ENCODE measurements around the gene NME4. TPM values are rescaled to one million over a fixed set of nuclear protein-coding genes. Genes with fewer than 3 reads are reported as not detected.

The NME4 gene
- polyA plus RNA-seq, 1 of the 3 experiments (the other 2 are of a cell fraction) = 509 TPM

DNA sequence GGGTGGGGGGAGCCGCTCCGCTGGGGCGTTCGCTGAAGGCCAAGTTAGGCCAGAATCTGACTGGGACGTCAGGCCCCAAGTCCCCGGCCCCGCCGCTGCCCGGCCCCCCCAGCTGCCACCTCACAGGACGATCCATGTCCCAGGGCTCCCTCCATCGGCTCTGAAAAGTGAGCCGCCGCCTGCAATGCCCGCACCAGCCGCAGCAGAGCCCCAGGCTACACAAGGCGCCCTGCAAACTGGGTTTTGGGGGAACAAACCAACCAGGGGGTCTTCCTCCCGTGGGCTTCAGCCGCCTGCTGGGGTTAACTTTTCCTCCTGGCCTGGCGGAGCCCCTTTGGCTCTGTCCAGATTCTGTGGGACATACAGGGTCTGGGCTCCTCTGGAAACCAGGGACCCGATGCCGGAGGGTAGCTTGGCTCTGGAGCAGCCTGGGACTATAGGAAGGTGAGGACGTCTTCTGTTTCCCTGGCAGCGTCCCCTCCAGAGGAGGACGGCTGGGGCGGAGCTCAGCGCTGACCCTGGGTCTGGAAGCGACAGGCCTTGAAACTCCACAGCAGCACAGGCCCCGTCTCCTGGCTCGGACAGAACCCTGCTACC, 835 bp downstream of the NME4 start:
- Histone ChIP-seq H3K9me2 (no peaks in the 10 kb centered on the region), H3K27ac (ENCODE audit: low read depth in 2 of 2, low read length in 1 of 2) (peak overlapping the region; percentile 62 to 71), H3K27me3 (ENCODE audit: insufficient read depth) (no peaks in the 10 kb centered on the region), H3F3A (replicated peaks; ENCODE audit: insufficient read depth) (peaks cover 52% of the 10 kb centered on the region), H3K4me1 (ENCODE audit: control insufficient read depth in 1 of 2, insufficient read depth in 2 of 2, low read depth in 1 of 2, low read length in 1 of 2) (peaks cover 7 to 16% of the 10 kb centered on the region in 2 experiments; a peak in 2 of 4 replicates), H3K36me3 (replicated peaks in 1 of 2; ENCODE audit: control insufficient read depth in 1 of 2, insufficient read depth in 2 of 2, low read length in 1 of 2) (peaks cover 0 to 17% of the 10 kb centered on the region in 2 experiments), H3K9me3 (no peaks in the 10 kb centered on the region), H3K79me2 (ENCODE audit: insufficient read depth) (peaks cover 12% of the 10 kb centered on the region), H4K20me1 (ENCODE audit: insufficient read depth) (0 out of 2 replicates have a peak, but pooled peaks cover 10% of the 10 kb centered on the region), H3K4me2 (peak overlapping the region; percentile 55; the same call in 1 of the 2 replicates), H2AFZ (ENCODE audit: low read depth) (no peak overlapping the region), H3K9ac (peak overlapping the region; percentile 15; the same call in 1 of the 2 replicates), H3K4me3 (ENCODE audit: low read depth in 2 of 2, low read length in 1 of 2) (peak overlapping the region in 1 of 2 experiments; percentile 28; a peak in 2 of 4 replicates)
- ChIA-PET CTCF (interaction anchor here (0.6 to 1.7 kb wide), 5 partner anchors 11 to 158 kb away, joined by 3 to 4 read pairs (median 4); no protein-coding TSS in a partner anchor), POLR2A (no interaction called here)
- 42% methylated on average over 10 of the region's 29 CpGs for WGBS (ENCODE audit: low lambda C conversion rate)
- DNase-seq = peak; percentile 81
- TF ChIP-seq, protein P1, sequence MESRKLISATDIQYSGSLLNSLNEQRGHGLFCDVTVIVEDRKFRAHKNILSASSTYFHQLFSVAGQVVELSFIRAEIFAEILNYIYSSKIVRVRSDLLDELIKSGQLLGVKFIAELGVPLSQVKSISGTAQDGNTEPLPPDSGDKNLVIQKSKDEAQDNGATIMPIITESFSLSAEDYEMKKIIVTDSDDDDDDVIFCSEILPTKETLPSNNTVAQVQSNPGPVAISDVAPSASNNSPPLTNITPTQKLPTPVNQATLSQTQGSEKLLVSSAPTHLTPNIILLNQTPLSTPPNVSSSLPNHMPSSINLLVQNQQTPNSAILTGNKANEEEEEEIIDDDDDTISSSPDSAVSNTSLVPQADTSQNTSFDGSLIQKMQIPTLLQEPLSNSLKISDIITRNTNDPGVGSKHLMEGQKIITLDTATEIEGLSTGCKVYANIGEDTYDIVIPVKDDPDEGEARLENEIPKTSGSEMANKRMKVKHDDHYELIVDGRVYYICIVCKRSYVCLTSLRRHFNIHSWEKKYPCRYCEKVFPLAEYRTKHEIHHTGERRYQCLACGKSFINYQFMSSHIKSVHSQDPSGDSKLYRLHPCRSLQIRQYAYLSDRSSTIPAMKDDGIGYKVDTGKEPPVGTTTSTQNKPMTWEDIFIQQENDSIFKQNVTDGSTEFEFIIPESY (IDR thresholded peaks at IDR 0.05; ENCODE audit: borderline replicate concordance, low read depth) = no peak
- 0 out of 2 replicates have a peak, but pooled peaks have one; percentile 18 for TF ChIP-seq SIN3A (IDR thresholded peaks at IDR 0.05; ENCODE audit: borderline replicate concordance, low read depth, low read length)
- TF ChIP-seq NFIC (IDR thresholded peaks at IDR 0.05; ENCODE audit: borderline replicate concordance) = no peak
- no peak for TF ChIP-seq EZH2phosphoT487 (IDR thresholded peaks at IDR 0.05; ENCODE audit: borderline replicate concordance, low read depth)
- TF ChIP-seq, protein P2, sequence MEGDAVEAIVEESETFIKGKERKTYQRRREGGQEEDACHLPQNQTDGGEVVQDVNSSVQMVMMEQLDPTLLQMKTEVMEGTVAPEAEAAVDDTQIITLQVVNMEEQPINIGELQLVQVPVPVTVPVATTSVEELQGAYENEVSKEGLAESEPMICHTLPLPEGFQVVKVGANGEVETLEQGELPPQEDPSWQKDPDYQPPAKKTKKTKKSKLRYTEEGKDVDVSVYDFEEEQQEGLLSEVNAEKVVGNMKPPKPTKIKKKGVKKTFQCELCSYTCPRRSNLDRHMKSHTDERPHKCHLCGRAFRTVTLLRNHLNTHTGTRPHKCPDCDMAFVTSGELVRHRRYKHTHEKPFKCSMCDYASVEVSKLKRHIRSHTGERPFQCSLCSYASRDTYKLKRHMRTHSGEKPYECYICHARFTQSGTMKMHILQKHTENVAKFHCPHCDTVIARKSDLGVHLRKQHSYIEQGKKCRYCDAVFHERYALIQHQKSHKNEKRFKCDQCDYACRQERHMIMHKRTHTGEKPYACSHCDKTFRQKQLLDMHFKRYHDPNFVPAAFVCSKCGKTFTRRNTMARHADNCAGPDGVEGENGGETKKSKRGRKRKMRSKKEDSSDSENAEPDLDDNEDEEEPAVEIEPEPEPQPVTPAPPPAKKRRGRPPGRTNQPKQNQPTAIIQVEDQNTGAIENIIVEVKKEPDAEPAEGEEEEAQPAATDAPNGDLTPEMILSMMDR (IDR thresholded peaks at IDR 0.05) = peak; percentile 38; the same call in 1 of the 2 replicates

DNA sequence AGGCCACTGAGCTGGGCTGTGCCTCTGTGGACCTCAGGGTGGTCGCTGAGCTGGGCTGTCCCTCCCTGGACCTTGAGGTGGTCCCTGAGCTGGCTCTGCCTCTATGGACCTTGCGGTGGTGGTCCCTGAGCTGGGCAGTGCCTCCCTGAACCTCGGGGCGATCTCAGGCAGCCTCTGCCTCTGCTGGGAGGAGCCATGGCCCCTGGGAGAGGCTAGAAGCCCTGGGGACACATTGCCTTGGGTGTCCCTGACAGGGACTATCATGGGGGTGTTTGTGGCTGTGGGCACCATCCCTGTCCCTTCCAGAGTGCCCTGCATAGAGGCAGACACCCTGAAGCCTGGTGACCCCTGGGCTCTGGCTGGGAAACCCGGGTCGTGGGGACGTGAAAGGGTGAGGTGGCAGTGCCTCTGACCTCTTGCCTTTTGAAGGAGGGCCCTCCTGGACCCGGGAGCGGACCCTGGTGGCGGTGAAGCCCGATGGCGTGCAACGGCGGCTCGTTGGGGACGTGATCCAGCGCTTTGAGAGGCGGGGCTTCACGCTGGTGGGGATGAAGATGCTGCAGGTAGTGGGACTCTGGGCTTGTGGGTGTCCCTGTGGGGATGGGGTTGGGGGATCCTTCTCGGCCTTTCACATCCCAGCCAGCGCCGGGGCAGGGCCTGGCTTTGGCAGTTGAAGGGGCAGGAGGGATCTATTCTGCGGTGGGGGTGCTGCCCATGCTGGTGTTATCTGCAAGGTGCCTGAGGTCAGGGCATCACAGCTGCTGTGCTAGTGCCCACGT, 1.8 kb downstream of the NME4 start:
- Histone ChIP-seq H3K4me1 (ENCODE audit: control insufficient read depth in 1 of 2, insufficient read depth in 2 of 2, low read depth in 1 of 2, low read length in 1 of 2) (peaks cover 7 to 16% of the 10 kb centered on the region in 2 experiments; a peak in 2 of 4 replicates), H2AFZ (ENCODE audit: low read depth) (no peak overlapping the region), H3K4me2 (0 out of 2 replicates have a peak overlapping the region, but pooled peaks have one; percentile 55), H3K9ac (no peak overlapping the region), H3K9me2 (no peaks in the 10 kb centered on the region), H3K27me3 (ENCODE audit: insufficient read depth) (no peaks in the 10 kb centered on the region), H3K27ac (ENCODE audit: low read depth in 2 of 2, low read length in 1 of 2) (peak overlapping the region; percentile 62 to 71; a peak in 3 of 4 replicates), H4K20me1 (ENCODE audit: insufficient read depth) (0 out of 2 replicates have a peak, but pooled peaks cover 10% of the 10 kb centered on the region), H3K4me3 (ENCODE audit: low read depth in 2 of 2, low read length in 1 of 2) (no peak overlapping the region), H3K79me2 (ENCODE audit: insufficient read depth) (peaks cover 17% of the 10 kb centered on the region), H3K9me3 (no peaks in the 10 kb centered on the region), H3F3A (replicated peaks; ENCODE audit: insufficient read depth) (peaks cover 54% of the 10 kb centered on the region), H3K36me3 (replicated peaks in 1 of 2; ENCODE audit: control insufficient read depth in 1 of 2, insufficient read depth in 2 of 2, low read length in 1 of 2) (peaks cover 0 to 17% of the 10 kb centered on the region in 2 experiments)
- no peak for DNase-seq
- TF ChIP-seq MEF2A (IDR thresholded peaks at IDR 0.05; ENCODE audit: borderline replicate concordance, low read depth) (no peak), RAD21 (IDR thresholded peaks at IDR 0.05; ENCODE audit: low read length) (no peak), TAF1 (IDR thresholded peaks at IDR 0.05; ENCODE audit: borderline replicate concordance, low read depth, low read length) (no peak), ELF1 (IDR thresholded peaks at IDR 0.05) (no peak), TCF12 (IDR thresholded peaks at IDR 0.05) (no peak), NFIC (IDR thresholded peaks at IDR 0.05; ENCODE audit: borderline replicate concordance) (no peak), NRF1 (IDR thresholded peaks at IDR 0.05; ENCODE audit: low read depth, low read length) (no peak), GABPA (IDR thresholded peaks at IDR 0.05; ENCODE audit: low read depth) (no peak), RXRA (IDR thresholded peaks at IDR 0.05; ENCODE audit: borderline replicate concordance, low read depth) (no peak), RCOR1 (IDR thresholded peaks at IDR 0.05; ENCODE audit: low read length) (no peak), FOXM1 (IDR thresholded peaks at IDR 0.05; ENCODE audit: low read depth) (no peak), GATA2 (CRISPR knock-in tag; IDR thresholded peaks at IDR 0.05) (no peak)
- TF ChIP-seq, protein P3, sequence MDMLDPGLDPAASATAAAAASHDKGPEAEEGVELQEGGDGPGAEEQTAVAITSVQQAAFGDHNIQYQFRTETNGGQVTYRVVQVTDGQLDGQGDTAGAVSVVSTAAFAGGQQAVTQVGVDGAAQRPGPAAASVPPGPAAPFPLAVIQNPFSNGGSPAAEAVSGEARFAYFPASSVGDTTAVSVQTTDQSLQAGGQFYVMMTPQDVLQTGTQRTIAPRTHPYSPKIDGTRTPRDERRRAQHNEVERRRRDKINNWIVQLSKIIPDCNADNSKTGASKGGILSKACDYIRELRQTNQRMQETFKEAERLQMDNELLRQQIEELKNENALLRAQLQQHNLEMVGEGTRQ (IDR thresholded peaks at IDR 0.05; ENCODE audit: borderline replicate concordance, low read depth, low read length) = no peak
- TF ChIP-seq, protein P4, sequence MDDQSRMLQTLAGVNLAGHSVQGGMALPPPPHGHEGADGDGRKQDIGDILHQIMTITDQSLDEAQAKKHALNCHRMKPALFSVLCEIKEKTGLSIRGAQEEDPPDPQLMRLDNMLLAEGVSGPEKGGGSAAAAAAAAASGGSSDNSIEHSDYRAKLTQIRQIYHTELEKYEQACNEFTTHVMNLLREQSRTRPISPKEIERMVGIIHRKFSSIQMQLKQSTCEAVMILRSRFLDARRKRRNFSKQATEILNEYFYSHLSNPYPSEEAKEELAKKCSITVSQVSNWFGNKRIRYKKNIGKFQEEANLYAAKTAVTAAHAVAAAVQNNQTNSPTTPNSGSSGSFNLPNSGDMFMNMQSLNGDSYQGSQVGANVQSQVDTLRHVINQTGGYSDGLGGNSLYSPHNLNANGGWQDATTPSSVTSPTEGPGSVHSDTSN (IDR thresholded peaks at IDR 0.05) = no peak; the same call in 1 of the 2 replicates
- ChIA-PET POLR2A (no interaction called here), CTCF (interaction anchor here (0.6 to 1.7 kb wide), 4 partner anchors 12 to 28 kb away, joined by 3 to 4 read pairs (median 4); no protein-coding TSS in a partner anchor)
- WGBS (ENCODE audit: low lambda C conversion rate) = 88% methylated on average over 11 of the region's 24 CpGs
